Adrenal gland (tissue), 5 donors: ENCODE measurements around the gene CCT8.

Experiments used
- POLR2A ChIP-seq, 2 donors: fragments of 450-650 bp; IDR thresholded peaks; one replicate each; pipeline ENCODE4 v1.6.1; 2017; ENCODE audit warnings: antibody characterized with exemption in 2 of 2, mild to moderate bottlenecking in 2 of 2, moderate library complexity in 1 of 2
- TF ChIP-seq, protein P1 (sequence below), 6 experiments: fragments of 450-650 bp in 4 of 6; fragments of 200-600 bp in 2 of 6; sonication (generic) in 1 of 6; IDR thresholded peaks; 1 replicate in 5 of 6; 2 replicates in 1 of 6; pipeline versions ENCODE4 v1.5.1 to v1.8.0; 2016 to 2021; ENCODE audit warnings: antibody characterized with exemption in 6 of 6, mild to moderate bottlenecking in 2 of 6, moderate library complexity in 1 of 6
- donor health status: DM: no; HTN: no; CAD: no.

DNA sequence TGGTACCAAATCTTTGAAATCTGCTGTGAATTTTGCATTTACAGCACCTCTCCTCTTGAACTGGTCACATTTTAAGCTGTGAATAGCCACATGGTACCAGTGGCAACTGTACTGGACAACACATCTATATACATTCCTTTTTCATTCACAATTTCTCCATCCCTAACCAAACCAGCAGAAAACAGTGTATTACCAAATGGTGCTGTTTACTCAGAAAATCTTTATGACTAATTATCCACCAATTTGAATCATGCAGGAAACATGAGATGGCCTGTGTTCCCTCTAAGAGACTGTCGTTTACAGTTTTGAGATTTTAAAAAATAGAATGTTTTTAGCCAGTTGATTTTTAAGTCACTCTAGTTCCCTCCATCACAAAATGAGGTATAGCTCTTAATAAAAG is 17.6 kb upstream of the CCT8 start:
- TF ChIP-seq, protein P1, sequence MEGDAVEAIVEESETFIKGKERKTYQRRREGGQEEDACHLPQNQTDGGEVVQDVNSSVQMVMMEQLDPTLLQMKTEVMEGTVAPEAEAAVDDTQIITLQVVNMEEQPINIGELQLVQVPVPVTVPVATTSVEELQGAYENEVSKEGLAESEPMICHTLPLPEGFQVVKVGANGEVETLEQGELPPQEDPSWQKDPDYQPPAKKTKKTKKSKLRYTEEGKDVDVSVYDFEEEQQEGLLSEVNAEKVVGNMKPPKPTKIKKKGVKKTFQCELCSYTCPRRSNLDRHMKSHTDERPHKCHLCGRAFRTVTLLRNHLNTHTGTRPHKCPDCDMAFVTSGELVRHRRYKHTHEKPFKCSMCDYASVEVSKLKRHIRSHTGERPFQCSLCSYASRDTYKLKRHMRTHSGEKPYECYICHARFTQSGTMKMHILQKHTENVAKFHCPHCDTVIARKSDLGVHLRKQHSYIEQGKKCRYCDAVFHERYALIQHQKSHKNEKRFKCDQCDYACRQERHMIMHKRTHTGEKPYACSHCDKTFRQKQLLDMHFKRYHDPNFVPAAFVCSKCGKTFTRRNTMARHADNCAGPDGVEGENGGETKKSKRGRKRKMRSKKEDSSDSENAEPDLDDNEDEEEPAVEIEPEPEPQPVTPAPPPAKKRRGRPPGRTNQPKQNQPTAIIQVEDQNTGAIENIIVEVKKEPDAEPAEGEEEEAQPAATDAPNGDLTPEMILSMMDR (IDR thresholded peaks at IDR 0.05) = no peak
- TF ChIP-seq POLR2A (IDR thresholded peaks at IDR 0.05) = no peak
